ENCODE measurements around the gene MKLN1. TPM values are rescaled to one million over a fixed set of nuclear protein-coding genes. Genes with fewer than 3 reads are reported as not detected.

The MKLN1 gene
- 10 to 100 TPM; 37.9 to 55.2 (median 41.3) TPM for total RNA-seq

- H3K27ac ChIP-seq (replicated peaks in 1 of 4), result peak within 1 kb of the TSS; percentile 97
- H3K4me1 ChIP-seq, result peaks cover 18 to 39% (median 34%) of the 10 kb centered on the region in 4 donors
- intact Hi-C loops (cut with DNase I), result loop anchor here (5.0 kb wide), 1 partner anchor 216 kb away; no protein-coding TSS in a partner anchor
- WGBS, result 0% methylated on average over 12 of the region's 69 CpGs
- H3K27me3 ChIP-seq, result no peaks in the 10 kb centered on the region
- TF ChIP-seq EP300 (IDR thresholded peaks at IDR 0.05) (no peak), POLR2AphosphoS5 (IDR thresholded peaks at IDR 0.05) (peak; percentile 88 to 90), POLR2A (IDR thresholded peaks at IDR 0.05; ENCODE audit: low read depth) (peak; percentile 54), CTCF (IDR thresholded peaks at IDR 0.05) (no peak)
- DNase-seq (ENCODE audit: extremely low spot score), result peak; percentile 96
- no peaks in the 10 kb centered on the region for H3K9me3 ChIP-seq
- H3K36me3 ChIP-seq, result peaks cover 0 to 2% (median 0%) of the 10 kb centered on the region in 4 donors
- peak within 1 kb of the TSS; percentile 82 to 98 (median 91) for H3K4me3 ChIP-seq
Observed at GRCh38 chr7:131327626-131328376, at the start of gene MKLN1. MKLN1 (plus strand) TSS chr7:131327876; CDS start chr7:131327900, 24 bp downstream.

- Histone ChIP-seq H3K9me3 (no peaks in the 10 kb centered on the region), H3K4me3 (no peak overlapping the region), H3K4me1 (peaks cover 0 to under 1% (median 0%) of the 10 kb centered on the region in 4 donors), H3K36me3 (no peaks in the 10 kb centered on the region), H3K27ac (replicated peaks in 1 of 4) (no peak overlapping the region), H3K27me3 (no peaks in the 10 kb centered on the region)
- DNase-seq (ENCODE audit: extremely low spot score), result no peak
- TF ChIP-seq CTCF (IDR thresholded peaks at IDR 0.05), result no peak
- 47% methylated on average over 1 of the region's 1 CpG for WGBS
- intact Hi-C loops (cut with DNase I), result no loop called here
Observed at GRCh38 chr7:131279044-131279443, 48.6 kb upstream of the MKLN1 start.

GRCh38 chr7:131281266-131282048 lies 46.2 kb upstream of the MKLN1 start:
- DNase-seq (ENCODE audit: extremely low spot score), result no peak
- intact Hi-C loops (cut with DNase I), result no loop called here
- H3K4me3 ChIP-seq, result no peak overlapping the region

GRCh38 chr7:131284702-131285419 lies 42.8 kb upstream of the MKLN1 start:
- Histone ChIP-seq H3K27me3 (no peaks in the 10 kb centered on the region), H3K4me3 (no peak overlapping the region), H3K9me3 (no peaks in the 10 kb centered on the region), H3K36me3 (no peaks in the 10 kb centered on the region), H3K27ac (replicated peaks in 1 of 4) (peak overlapping the region; percentile 67 to 82 (median 76)), H3K4me1 (peaks cover 17 to 24% (median 23%) of the 10 kb centered on the region in 4 donors)
- WGBS, result 69% methylated on average over 13 of the region's 13 CpGs
- no peak for DNase-seq (ENCODE audit: extremely low spot score)
- TF ChIP-seq POLR2A (IDR thresholded peaks at IDR 0.05; ENCODE audit: low read depth) (no peak), EP300 (IDR thresholded peaks at IDR 0.05) (peak; percentile 61), POLR2AphosphoS5 (IDR thresholded peaks at IDR 0.05) (peak; percentile 54 to 83)
- intact Hi-C loops (cut with DNase I), result no loop called here

More at GRCh38 chr7:131281266-131282048, 46.2 kb upstream of the MKLN1 start:
- 95% methylated on average over 5 of the region's 5 CpGs for WGBS
- H3K9me3 ChIP-seq, result no peaks in the 10 kb centered on the region
- H3K27me3 ChIP-seq, result no peaks in the 10 kb centered on the region
- H3K4me1 ChIP-seq, result peaks cover 17 to 24% (median 21%) of the 10 kb centered on the region in 4 donors
- no peaks in the 10 kb centered on the region for H3K36me3 ChIP-seq
- H3K27ac ChIP-seq (replicated peaks in 1 of 4), result no peak overlapping the region
- TF ChIP-seq POLR2A (IDR thresholded peaks at IDR 0.05; ENCODE audit: low read depth) (no peak), CTCF (IDR thresholded peaks at IDR 0.05) (no peak), POLR2AphosphoS5 (IDR thresholded peaks at IDR 0.05) (no peak), EP300 (IDR thresholded peaks at IDR 0.05) (no peak)

Measured in esophagus muscularis mucosa (tissue), 4 donors.